ENCODE measurements around the gene NMT1.

Gene NMT1

DNA sequence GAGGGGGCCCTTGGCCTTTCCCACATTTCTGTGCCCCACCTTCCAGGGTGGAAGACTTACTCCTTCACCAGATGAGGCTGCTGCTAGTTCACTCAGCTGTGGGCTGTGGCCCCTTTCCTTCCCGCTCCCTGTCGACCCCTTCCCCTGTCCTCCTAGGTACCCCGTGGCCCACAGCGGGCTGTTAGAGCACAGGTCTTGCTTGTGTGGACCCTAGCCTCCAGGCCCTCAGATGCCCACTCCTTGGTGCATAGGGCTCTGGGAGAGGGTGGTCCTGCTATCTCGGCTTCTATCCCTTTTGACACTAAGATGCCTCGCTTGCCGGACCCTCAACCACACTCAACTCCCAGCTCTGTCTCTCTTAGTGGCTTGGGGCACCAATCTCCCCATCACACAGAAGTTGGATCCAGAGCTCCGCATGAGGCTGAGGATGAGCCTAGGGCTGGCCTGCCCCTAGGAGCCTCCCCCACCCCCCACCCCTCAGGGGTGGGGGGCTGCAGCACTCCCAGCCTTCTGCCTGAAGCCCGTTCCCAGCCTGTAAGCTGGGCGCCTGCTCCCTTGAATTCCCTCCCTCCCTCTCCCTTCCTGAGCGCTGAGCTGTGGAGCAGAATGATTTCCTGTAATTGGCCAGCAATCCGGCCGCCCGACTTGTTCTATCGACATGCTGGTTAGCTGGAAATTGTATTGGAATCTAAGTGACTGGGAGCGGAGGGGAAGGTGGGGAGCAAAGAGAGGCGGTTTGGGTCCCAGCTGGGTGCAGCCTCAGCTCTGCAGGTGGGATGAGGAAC lies 40.6 kb upstream of the NMT1 start:
- H3K9me3 ChIP-seq (ENCODE audit: low read depth, low read length) = no peaks in the 10 kb centered on the region
- H3K27ac ChIP-seq = no peak overlapping the region
- no peaks in the 10 kb centered on the region for H3K36me3 ChIP-seq (ENCODE audit: insufficient read depth, low read length)
- DNase-seq (ENCODE audit: low read depth, low spot score) = no peak
- no peak overlapping the region for H3K9ac ChIP-seq (ENCODE audit: insufficient read length)
- no peak overlapping the region for H3K4me3 ChIP-seq
- TF ChIP-seq EZH2 (IDR thresholded peaks at IDR 0.05) (no peak), POLR2AphosphoS5 (IDR thresholded peaks at IDR 0.05; ENCODE audit: borderline replicate concordance, low read depth, low read length) (no peak), FOXP2 (optimal IDR thresholded peaks at IDR 0.05; ENCODE audit: control extremely low read depth, extremely low read length, insufficient read depth) (no peak)

DNA sequence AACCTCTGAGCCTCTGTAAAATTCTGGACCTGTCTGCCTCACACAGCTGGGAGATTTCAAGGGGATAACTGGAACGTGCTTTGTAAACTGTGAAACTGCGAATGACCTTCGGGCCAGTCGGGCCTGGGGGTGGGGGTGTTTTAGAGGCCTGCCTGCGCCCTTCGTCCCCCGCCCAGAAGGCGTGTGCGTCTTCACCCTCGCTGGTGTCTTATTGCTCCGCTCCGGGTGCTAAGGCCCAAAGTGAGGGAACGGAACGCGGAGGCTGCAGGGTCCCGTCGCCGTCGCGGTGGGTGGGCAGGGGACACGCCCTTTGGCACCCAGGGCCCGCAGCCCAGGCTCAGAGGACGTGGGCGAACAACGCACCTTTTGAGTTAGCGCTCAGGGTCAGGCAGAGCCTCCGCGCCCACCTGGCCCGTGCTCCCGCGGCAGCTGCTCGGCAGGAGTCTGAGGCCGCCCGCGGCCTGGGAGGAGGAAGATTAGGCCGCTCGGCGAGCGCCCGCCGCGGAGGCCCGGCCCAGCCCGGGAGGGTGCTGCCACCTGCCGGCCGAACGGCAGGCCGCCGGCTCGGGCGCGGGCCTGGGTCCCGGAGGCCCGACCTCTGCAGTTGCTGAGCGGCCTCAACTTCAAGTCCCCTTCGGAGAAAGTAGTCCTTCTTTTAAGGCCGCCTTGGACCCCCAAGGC lies 39.4 kb upstream of the NMT1 start:
- no peak for DNase-seq (ENCODE audit: low read depth, low spot score)
- H3K9ac ChIP-seq (ENCODE audit: insufficient read length) = no peak overlapping the region

GRCh38 chr17:45022288-45022648 lies 38.8 kb upstream of the NMT1 start:
- Histone ChIP-seq H3K9me3 (ENCODE audit: low read depth, low read length) (no peaks in the 10 kb centered on the region), H3K27ac (no peak overlapping the region), H3K36me3 (ENCODE audit: insufficient read depth, low read length) (no peaks in the 10 kb centered on the region), H3K9ac (ENCODE audit: insufficient read length) (no peak overlapping the region), H3K4me3 (no peak overlapping the region)
- no peak for DNase-seq (ENCODE audit: low read depth, low spot score)
- 0 out of 2 replicates have a peak, but pooled peaks have one; percentile 13 for TF ChIP-seq POLR2AphosphoS5 (IDR thresholded peaks at IDR 0.05; ENCODE audit: borderline replicate concordance, low read depth, low read length)
- no peak for TF ChIP-seq EZH2 (IDR thresholded peaks at IDR 0.05)

More for the DNA sequence above, 39.4 kb upstream of the NMT1 start:
- Histone ChIP-seq H3K9me3 (ENCODE audit: low read depth, low read length) (no peaks in the 10 kb centered on the region), H3K27ac (no peak overlapping the region), H3K4me3 (no peak overlapping the region), H3K36me3 (ENCODE audit: insufficient read depth, low read length) (no peaks in the 10 kb centered on the region)
- TF ChIP-seq EZH2 (IDR thresholded peaks at IDR 0.05) (no peak), FOXP2 (optimal IDR thresholded peaks at IDR 0.05; ENCODE audit: control extremely low read depth, extremely low read length, insufficient read depth) (no peak), POLR2AphosphoS5 (IDR thresholded peaks at IDR 0.05; ENCODE audit: borderline replicate concordance, low read depth, low read length) (no peak)

GRCh38 chr17:45022655-45023339 lies 38.3 kb upstream of the NMT1 start:
- Histone ChIP-seq H3K36me3 (ENCODE audit: insufficient read depth, low read length) (no peaks in the 10 kb centered on the region), H3K9me3 (ENCODE audit: low read depth, low read length) (no peaks in the 10 kb centered on the region), H3K27ac (no peak overlapping the region), H3K9ac (ENCODE audit: insufficient read length) (no peak overlapping the region), H3K4me3 (no peak overlapping the region)
- no peak for DNase-seq (ENCODE audit: low read depth, low spot score)
- TF ChIP-seq POLR2AphosphoS5 (IDR thresholded peaks at IDR 0.05; ENCODE audit: borderline replicate concordance, low read depth, low read length) (no peak), EZH2 (IDR thresholded peaks at IDR 0.05) (no peak), FOXP2 (optimal IDR thresholded peaks at IDR 0.05; ENCODE audit: control extremely low read depth, extremely low read length, insufficient read depth) (no peak)

DNA sequence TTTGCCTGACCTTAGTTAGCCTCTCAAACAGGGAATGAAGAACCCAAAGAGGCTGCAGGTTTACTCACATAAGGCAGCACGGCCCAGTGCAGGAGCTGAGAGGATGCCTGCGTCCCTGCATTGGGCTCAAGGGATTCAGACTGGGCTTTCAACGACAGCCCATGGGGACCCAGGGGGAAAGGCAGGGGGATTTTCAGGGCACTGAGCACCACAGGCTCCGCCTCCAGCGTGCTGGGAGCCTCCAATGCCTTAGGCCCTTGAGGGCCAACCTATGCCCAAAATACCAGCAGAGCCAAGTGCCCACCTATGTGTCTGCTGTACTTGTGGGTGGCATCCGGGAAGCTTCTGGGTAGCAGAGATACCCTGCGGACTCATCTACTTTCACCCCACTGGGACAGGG lies 32.0 kb upstream of the NMT1 start:
- no peak for DNase-seq (ENCODE audit: low read depth, low spot score)
- H3K9ac ChIP-seq (ENCODE audit: insufficient read length) = no peak overlapping the region
- H3K4me3 ChIP-seq = no peak overlapping the region
- TF ChIP-seq FOXP2 (optimal IDR thresholded peaks at IDR 0.05; ENCODE audit: control extremely low read depth, extremely low read length, insufficient read depth) (no peak), POLR2AphosphoS5 (IDR thresholded peaks at IDR 0.05; ENCODE audit: borderline replicate concordance, low read depth, low read length) (no peak), EZH2 (IDR thresholded peaks at IDR 0.05) (no peak)
- no peak overlapping the region for H3K27ac ChIP-seq
- peaks cover 22% of the 10 kb centered on the region; the same call in 1 of the 2 replicates for H3K36me3 ChIP-seq (ENCODE audit: insufficient read depth, low read length)
- no peaks in the 10 kb centered on the region for H3K9me3 ChIP-seq (ENCODE audit: low read depth, low read length)

- H3K4me3 ChIP-seq = no peak overlapping the region
- no peak overlapping the region for H3K27ac ChIP-seq
- TF ChIP-seq EZH2 (IDR thresholded peaks at IDR 0.05) (no peak), POLR2AphosphoS5 (IDR thresholded peaks at IDR 0.05; ENCODE audit: borderline replicate concordance, low read depth, low read length) (no peak), FOXP2 (optimal IDR thresholded peaks at IDR 0.05; ENCODE audit: control extremely low read depth, extremely low read length, insufficient read depth) (no peak)
- H3K36me3 ChIP-seq (ENCODE audit: insufficient read depth, low read length) = peaks cover 25% of the 10 kb centered on the region; the same call in 1 of the 2 replicates
- DNase-seq (ENCODE audit: low read depth, low spot score) = no peak
- H3K9me3 ChIP-seq (ENCODE audit: low read depth, low read length) = no peaks in the 10 kb centered on the region
- no peak overlapping the region for H3K9ac ChIP-seq (ENCODE audit: insufficient read length)
Observed at GRCh38 chr17:45029758-45030423, 31.2 kb upstream of the NMT1 start.

GRCh38 chr17:45030733-45031132 lies 30.4 kb upstream of the NMT1 start:
- TF ChIP-seq FOXP2 (optimal IDR thresholded peaks at IDR 0.05; ENCODE audit: control extremely low read depth, extremely low read length, insufficient read depth) (no peak), POLR2AphosphoS5 (IDR thresholded peaks at IDR 0.05; ENCODE audit: borderline replicate concordance, low read depth, low read length) (no peak), EZH2 (IDR thresholded peaks at IDR 0.05) (no peak)
- no peak overlapping the region for H3K4me3 ChIP-seq

More at GRCh38 chr17:45030733-45031132, 30.4 kb upstream of the NMT1 start:
- Histone ChIP-seq H3K36me3 (ENCODE audit: insufficient read depth, low read length) (peaks cover 25% of the 10 kb centered on the region; the same call in 1 of the 2 replicates), H3K9me3 (ENCODE audit: low read depth, low read length) (no peaks in the 10 kb centered on the region), H3K9ac (ENCODE audit: insufficient read length) (no peak overlapping the region), H3K27ac (no peak overlapping the region)
- DNase-seq (ENCODE audit: low read depth, low spot score) = no peak
